GM21390 (cell line): ENCODE data around the gene HS2ST1.
A peak's percentile ranks its signal among the peaks of the same experiment; 100 is the strongest.
"Not testable (repeated sequence)": the region's sequence is repeated elsewhere in the genome, so short reads cannot be mapped to it uniquely, and the experiment has no call there.

Experiments used
- ATAC-seq: cut with Tn5 transposase; IDR thresholded peaks from one replicate; pipeline ENCODE4 v1.9.1; 2021; ENCODE audit not compliant: unreplicated experiment

HS2ST1 gene

DNA sequence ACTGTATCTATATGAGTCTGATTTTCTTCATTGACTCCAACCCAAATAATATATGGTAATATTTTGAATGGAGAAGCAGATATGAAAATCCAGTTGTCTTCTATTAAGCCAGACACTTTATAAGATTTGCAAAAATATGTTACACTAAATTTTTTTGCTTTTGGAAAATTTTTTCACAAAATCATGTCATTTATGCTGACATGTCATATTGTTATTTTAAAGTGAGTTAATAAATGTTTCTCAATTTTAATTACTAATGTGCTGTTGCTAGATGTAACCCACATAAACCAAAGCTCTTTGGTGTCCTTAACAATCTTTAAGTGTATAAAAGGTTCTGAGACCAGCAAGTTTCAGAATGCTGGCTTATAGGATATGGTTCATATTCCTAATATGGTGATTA lies 142.5 kb downstream of the HS2ST1 start:
- no peak for ATAC-seq

DNA sequence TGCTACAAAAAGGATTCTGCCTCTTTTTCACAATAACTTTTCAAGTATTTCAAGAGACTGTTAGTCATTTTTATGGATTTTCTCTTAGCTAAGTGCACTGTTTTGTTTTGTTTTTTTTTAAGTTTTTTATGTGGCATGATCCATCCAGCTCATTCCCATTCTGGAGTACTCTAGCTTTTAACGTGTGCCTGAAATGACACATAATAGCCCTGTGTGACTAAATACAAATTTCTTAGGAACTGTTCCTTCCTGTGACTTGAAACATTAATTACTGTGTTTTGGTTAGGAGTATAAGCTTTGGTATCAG lies 143.9 kb downstream of the HS2ST1 start:
- no peak for ATAC-seq

- peak; percentile 56 for ATAC-seq
Measured at GRCh38 chr1:87061742-87062156, 147.3 kb downstream of the HS2ST1 start.

DNA sequence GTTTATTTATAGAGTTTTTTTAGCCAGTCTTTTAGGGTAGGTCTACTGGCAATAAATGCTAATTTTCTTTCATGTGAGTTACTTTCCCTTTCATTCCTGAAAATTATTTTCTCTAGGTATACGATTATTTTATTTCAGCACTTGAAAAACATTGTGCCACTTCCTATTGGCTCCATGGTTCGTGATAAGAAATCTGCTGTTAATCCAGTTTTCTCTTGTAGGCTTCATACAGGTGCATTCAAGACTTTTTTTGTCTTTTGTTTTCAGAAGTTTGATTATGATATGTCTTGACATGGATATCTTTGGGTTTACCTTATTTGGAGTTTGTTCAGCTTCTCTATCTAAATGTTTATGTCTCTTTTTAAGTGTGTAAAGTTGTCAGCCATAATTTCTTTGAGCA lies 148.3 kb downstream of the HS2ST1 start:
- ATAC-seq = no peak

DNA sequence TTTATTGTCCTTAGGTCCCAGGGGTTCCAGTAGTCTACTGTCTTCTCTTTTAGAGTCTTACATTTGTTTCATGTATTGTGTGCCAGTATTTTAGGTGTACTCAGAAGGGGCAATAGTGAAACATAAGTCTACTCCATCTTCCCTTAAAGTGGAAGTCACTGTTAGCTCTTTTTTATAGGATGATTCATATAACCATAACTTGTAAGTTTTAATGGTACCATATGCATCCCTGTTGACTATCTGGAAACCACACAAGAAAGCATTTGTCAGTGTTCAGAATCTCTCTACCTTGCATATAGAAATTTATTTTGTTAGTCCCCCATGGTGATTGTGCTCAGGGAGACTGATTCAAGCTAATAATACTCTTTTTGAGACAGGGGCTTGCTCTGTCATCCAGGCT lies 149.9 kb downstream of the HS2ST1 start:
- no peak for ATAC-seq

GRCh38 chr1:87064986-87065385 lies 150.6 kb downstream of the HS2ST1 start:
- no peak for ATAC-seq

- ATAC-seq = not testable (repeated sequence)
Measured at GRCh38 chr1:87066708-87067107, 152.3 kb downstream of the HS2ST1 start.

DNA sequence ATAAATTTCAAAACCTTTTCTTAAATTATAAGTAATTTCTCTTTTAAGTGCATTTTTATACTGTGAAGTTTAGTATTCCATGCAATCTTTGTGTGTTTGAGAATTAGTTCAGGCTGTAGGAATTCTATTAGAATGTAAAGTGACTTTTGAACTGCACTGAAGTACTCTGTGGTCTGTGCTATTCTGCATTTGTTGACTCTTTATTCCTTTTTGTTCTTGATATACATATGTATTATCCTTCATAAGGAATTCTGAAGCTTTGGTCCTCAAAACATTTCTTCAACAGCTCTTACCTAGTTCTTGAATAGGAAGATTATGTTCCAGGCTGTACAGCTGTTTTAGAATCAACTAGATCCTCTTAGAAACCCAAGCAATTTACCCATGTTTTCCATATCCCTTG lies 158.0 kb downstream of the HS2ST1 start:
- ATAC-seq = no peak

- ATAC-seq = no peak
Measured at GRCh38 chr1:87072904-87073303, 158.5 kb downstream of the HS2ST1 start.

- ATAC-seq = no peak
Measured at GRCh38 chr1:87074001-87074795, 159.8 kb downstream of the HS2ST1 start.

DNA sequence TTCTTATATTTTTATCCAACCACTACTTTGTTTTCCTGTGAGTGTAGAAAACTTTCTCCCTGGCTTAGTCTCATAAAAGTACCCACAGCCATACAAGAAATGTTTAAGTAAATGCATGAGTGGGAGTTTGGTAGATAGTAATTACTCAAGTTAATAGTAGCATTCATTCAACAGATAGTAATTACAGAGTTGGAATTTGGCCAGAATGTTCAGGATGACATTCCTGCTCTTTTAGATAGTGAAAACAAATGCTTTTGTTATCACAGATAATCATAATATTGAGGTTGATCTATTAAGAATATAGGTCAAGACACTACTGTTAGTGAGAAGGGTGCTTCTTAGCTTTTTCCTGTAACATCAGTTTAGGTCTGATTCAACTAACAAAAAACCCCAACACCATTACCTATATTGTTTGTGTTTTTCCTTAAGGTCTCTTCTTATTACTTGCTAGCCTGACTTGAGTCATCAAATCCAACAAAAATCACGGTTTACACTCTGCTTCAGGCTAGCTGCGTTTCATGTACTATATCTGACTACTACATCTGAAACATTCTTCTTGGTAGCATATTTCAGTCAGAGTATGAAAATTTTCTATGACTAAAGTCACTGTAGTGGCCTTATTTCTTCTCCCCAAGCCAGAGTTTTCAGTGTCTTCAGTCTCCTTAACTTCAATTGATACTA lies 163.7 kb downstream of the HS2ST1 start:
- peak; percentile 71 for ATAC-seq

- no peak for ATAC-seq
Measured at GRCh38 chr1:87084244-87084836, 169.9 kb downstream of the HS2ST1 start.

DNA sequence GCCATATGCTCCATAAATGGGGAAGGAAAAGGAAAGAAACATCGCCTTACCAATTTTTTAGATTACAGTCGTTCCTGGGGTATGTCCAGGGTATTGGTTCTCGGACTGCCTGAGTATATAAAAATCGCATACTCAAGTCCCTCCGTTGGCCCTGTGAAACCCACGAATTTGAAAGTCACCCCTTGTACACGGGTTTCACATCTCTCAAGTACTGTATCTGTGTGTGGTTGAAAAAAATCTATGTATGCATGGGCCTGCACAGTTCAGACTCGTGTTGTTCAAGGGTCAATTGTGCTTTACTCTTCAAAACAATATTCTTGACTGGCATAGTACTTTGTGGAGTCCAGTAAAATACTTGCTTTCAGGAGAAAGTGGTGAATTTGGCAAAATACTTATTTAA lies 171.7 kb downstream of the HS2ST1 start:
- ATAC-seq = no peak

DNA sequence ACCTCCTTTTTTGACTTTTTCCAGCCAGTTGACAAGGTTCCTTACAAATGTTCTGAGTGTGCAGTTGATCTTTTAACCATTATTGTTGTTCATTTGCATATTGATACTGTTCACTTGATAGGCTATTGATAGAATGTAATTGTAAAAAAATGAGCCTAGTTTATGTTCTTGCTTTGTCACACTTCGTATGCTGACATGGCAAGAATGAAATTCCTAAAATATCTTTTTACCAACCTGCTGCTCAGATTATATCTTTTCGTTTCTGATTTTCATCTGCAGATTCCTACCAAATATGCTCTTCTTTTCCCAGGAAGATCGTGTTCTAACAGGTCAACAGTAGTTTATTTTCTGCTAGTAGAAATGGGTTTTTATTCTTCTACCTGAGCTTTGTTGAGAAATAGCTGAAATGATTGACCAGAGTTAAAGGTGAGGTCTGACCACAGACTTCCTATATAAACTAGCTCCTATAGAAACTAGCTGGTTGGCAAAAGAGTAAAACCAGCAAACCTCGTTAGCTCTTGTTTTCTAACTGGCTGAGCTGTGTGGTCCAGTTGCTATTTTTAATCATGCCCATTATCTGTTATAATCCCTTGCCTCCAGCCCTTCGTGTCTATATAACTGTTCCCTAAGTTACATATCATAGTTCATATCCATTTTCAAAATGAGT lies 174.8 kb downstream of the HS2ST1 start:
- no peak for ATAC-seq

DNA sequence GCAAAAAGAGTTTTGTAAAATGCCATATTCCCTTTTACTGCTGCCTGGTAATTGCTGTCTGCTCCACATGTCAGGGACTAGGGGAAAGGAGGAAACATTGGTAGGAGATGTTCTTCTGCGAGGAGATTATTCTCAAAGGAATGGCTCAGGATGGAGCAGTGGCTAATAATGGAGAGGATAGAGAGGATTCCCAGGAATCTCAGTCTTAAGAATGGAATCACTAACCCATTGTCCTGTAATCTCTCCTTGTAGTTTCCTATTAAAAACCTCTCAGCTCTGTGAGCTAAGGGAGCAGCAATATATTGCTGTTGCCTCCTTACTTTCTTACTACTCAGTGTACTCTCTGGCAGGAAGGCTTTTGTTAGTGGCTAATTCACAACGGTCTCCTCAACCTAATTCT lies 175.4 kb downstream of the HS2ST1 start:
- no peak for ATAC-seq

DNA sequence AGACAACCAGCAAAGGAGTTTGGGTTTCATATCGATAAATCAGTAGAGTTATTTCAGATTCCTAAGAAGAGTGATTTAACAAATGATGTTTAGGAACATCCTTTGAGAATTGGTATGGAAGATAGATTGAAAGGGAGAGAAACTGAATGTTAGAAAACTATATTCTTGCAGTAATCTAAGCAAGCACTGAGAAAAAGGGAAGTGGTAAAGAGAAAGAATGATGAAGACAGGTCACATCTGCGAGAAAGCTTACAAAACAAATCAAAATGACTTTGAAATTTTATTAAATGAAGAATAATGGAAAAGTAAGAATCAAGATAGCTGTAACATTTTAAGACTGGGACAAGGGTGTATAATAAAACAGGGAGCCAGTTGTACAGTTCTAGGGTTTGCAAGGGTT lies 177.0 kb downstream of the HS2ST1 start:
- ATAC-seq = peak; percentile 57

DNA sequence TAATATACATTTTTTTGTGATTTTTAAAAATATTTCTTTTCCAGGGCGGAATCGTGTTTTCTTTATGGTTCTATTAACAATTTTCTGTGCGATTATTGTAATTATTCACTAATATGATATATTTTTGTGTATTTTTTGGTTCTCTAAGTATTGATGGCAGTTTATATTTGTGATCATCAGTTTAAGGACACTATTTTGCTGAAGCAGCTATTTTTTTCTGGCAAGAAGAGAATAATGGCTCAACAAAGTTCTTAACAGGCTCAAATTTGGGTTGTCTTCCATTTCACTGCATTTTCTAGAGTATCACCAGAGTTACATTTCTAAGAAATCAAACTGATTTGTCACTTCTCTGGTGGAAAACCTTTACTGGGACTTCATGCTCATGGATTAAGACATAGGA lies 178.4 kb downstream of the HS2ST1 start:
- ATAC-seq = no peak

- ATAC-seq = no peak
Measured at GRCh38 chr1:87093286-87093685, 178.9 kb downstream of the HS2ST1 start.

GRCh38 chr1:87094238-87094637 lies 179.8 kb downstream of the HS2ST1 start:
- no peak for ATAC-seq

DNA sequence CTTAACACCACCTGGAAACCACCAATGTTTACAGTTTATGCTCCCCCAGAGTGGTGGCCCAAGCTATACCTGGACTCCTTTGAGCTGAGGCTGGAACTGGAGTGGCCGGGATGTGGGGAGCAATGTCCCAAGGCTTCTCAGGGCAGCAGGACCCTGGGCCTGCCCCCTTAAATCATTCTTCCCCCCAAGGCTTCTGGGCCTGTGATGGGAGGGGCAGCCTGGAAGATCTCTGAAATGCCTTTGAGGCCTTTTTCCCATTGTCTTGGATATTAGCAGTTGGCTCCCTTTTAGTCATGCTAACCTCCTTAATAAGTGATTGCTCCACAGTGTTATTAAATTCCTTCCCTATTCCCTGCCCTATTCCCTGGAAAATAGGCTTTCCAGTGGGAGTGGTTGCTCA lies 185.8 kb downstream of the HS2ST1 start:
- ATAC-seq = no peak

- no peak for ATAC-seq
Measured at GRCh38 chr1:87103074-87103473, 188.6 kb downstream of the HS2ST1 start.

GRCh38 chr1:87104140-87104539 lies 189.7 kb downstream of the HS2ST1 start:
- ATAC-seq = no peak
